GM10248 (cell line): ENCODE measurements around the gene YTHDF1.
A peak's percentile ranks its signal among the peaks of the same experiment; 100 is the strongest.

Experiments used
- CTCF ChIA-PET: fragments of 300-600 bp; sonication (Branson Sonifier 250); formaldehyde crosslinking; extraction: SDS; loops from one replicate; lab custom pipeline; 2021; ENCODE audit warnings: antibody characterized with exemption; lab: Yijun Ruan, JAX
- POLR2A ChIA-PET: fragments of 350-650 bp; sonication (Branson Sonifier 250); formaldehyde crosslinking; extraction: SDS; loops from one replicate; lab custom pipeline; 2020; ENCODE audit warnings: antibody characterized with exemption; lab: Yijun Ruan, JAX
- DNase-seq: peaks from one replicate; pipeline ENCODE4 v3.0.0; 2012; ENCODE audit errors: extremely low spot score
- TF ChIP-seq, protein P1 (sequence below): IDR thresholded peaks from 2 replicates; pipeline ENCODE4 v1.5.1; 2012; ENCODE audit warnings: mild to moderate bottlenecking, low read depth; ENCODE audit errors: extremely low read depth, missing control alignments, control extremely low read depth

Gene YTHDF1

DNA sequence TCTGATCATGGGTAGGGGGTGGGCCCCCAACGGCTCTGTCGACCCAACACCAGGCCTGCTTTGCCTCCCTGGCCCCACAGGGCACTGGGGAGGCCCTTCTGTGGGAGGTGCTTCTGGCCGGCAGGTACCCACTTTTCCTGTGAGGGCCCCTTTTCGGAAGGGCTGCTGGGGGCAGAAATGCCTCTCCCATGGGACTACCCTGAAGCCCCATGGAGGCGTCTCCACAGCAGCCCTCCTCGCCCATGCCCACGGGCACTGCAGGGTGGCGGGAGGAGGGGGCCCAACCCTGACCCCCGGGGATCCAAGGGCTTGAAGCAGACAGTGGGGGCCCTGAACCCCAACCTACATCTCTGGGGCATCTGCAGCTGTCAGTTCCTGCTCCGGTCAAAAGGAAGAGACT is 22.1 kb upstream of the YTHDF1 start:
- ChIA-PET CTCF (interaction anchor here (8.2 kb wide), 1 partner anchor 14 kb away, joined by 76 read pairs; no protein-coding TSS in a partner anchor), POLR2A (interaction anchor here (0.6 kb wide), 1 partner anchor 46 kb away, joined by 3 read pairs; no protein-coding TSS in a partner anchor)
- TF ChIP-seq, protein P1, sequence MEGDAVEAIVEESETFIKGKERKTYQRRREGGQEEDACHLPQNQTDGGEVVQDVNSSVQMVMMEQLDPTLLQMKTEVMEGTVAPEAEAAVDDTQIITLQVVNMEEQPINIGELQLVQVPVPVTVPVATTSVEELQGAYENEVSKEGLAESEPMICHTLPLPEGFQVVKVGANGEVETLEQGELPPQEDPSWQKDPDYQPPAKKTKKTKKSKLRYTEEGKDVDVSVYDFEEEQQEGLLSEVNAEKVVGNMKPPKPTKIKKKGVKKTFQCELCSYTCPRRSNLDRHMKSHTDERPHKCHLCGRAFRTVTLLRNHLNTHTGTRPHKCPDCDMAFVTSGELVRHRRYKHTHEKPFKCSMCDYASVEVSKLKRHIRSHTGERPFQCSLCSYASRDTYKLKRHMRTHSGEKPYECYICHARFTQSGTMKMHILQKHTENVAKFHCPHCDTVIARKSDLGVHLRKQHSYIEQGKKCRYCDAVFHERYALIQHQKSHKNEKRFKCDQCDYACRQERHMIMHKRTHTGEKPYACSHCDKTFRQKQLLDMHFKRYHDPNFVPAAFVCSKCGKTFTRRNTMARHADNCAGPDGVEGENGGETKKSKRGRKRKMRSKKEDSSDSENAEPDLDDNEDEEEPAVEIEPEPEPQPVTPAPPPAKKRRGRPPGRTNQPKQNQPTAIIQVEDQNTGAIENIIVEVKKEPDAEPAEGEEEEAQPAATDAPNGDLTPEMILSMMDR = no peak
- no peak for DNase-seq

DNA sequence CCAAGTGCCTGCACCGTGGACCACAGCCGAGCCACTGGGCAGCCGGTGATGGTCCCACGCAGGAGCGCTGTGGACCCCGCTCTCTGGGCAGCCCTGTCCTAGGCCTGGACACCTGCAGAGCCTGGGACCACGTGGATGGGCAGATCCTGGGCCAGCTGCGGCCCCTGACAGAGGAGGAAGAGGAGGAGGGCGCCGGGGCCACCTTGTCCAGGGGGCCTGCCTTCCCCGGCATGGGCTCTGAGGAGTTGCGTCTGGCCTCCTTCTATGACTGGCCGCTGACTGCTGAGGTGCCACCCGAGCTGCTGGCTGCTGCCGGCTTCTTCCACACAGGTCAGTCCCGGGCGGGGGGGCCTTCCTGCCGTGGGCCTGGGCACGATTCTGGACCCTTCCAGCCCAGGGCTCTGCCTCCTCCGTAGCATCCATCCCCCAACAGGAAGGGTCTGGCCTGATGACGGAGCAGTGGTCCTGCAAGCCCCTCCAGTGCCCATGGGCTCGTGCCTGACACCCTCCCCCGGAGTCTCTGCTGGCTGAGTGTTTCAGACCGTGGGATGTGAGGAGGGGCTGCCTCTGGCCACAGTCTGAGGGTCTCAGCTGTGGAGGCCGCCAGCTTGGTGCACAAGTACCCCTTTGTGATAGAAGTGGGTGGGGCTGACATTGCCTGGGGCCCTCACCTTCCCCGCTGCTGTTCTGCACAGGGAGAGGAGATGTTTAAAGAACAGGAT is 20.3 kb upstream of the YTHDF1 start:
- POLR2A ChIA-PET = no interaction called here
- TF ChIP-seq, protein P1 = no peak
- DNase-seq = no peak
- CTCF ChIA-PET = interaction anchor here (2.0 to 8.2 kb wide), 3 partner anchors 12 to 145 kb away, joined by 6 to 76 read pairs (median 7); no protein-coding TSS in a partner anchor

DNA sequence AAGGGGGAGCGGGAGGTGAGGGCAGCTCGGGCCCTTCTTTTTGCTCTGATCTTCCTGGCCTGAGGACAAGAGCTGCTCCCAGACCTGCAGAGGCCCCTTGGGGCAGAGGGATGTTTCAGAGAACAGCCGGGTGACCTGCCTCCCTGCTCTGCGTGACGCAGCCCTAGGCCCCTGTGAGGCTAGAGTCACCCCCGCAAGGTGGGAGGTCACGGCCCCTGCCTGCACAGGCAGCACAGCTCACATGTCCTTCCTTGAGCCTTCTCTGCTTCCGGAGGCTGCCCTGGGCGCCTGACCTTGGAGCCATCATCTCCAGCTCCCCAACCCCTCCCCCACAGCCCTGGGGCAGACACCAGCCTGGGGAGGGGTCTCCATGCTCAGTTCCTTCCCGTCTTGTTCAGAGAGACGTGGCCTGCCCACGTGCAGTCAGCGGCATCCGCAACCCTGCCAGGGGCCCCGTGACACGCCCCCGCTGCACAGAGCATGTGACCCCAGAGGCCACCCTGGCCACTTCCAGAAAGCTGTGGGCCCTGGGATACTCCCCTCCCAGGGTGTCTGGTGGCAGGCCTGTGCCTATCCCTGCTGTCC is 19.6 kb upstream of the YTHDF1 start, which contains the start of gene BIRC7:
Gene BIRC7 (plus strand): TSS at position 507 of the 585 bp plus-strand sequence. CDS start 192 bp downstream, outside the sequence.
- ChIA-PET CTCF (interaction anchor here (1.2 to 8.2 kb wide), 4 partner anchors 12 to 146 kb away, joined by 3 to 76 read pairs (median 6); no protein-coding TSS in a partner anchor), POLR2A (no interaction called here)
- peak; percentile 51 for DNase-seq
- TF ChIP-seq, protein P1 = no peak

DNA sequence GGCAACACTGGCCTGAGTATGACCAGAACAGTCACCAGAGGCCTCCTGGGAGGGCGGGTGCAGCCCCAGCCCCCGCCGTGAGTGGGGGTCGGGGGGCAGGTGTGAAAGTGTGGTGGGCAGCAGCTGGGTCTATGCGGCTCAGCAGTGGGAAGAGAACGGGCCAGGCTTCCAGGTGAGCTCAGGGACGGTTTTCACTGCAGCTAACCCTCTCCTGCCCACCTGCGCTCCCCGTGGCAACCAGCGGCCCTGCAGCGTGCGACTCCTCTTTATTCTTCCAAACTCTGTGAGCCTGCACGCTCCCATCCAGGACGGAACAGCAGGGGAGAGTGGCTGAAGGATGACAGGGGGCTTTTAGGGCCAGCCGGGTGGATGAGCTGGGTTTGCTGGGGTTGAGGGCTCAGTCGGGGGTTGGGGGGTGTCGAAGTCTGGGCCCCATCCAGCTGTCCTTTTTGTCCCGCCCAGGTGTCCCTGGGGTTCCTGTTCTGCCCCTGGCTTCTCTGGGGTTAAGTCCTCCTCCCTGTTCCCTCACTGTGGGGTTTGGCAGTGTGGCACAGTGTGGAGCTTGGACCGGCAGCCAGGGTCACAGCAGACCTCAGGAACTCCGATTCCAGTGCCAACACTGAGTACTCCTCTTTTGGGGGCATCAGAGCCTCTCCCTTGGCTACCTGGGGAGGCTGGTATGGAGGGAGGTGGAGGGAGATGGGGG is 18.9 kb upstream of the YTHDF1 start:
- CTCF ChIA-PET = interaction anchor here (1.2 to 8.2 kb wide), 4 partner anchors 11 to 146 kb away, joined by 3 to 76 read pairs (median 6); no protein-coding TSS in a partner anchor

DNA sequence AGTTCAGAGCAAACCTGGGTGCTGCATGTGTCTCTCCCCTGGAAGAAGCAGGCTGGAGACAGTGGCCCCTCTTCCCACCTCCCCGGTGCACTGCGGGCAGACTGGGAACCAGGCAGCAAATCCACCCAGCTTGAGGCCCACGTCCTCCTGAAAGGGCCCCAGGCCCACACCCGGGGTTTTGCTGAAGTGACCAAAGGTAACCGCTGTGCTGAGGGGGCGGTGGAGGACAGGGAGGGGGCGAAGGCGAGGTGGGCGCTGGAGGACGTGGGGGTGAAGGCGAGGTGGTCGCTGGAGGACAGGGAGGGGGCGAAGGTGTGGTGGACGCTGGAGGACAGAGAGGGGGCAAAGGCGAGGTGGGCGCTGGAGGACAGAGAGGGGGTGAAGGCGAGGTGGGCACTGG is 18.0 kb upstream of the YTHDF1 start:
- CTCF ChIA-PET = interaction anchor here (1.2 to 8.2 kb wide), 3 partner anchors 10 to 31 kb away, joined by 4 to 76 read pairs (median 4); no protein-coding TSS in a partner anchor
- DNase-seq = no peak
- TF ChIP-seq, protein P1 = no peak
- POLR2A ChIA-PET = no interaction called here

More for the DNA sequence above, 18.9 kb upstream of the YTHDF1 start:
- peak; percentile 55 for DNase-seq
- TF ChIP-seq, protein P1 = peak; percentile 33
- POLR2A ChIA-PET = no interaction called here

DNA sequence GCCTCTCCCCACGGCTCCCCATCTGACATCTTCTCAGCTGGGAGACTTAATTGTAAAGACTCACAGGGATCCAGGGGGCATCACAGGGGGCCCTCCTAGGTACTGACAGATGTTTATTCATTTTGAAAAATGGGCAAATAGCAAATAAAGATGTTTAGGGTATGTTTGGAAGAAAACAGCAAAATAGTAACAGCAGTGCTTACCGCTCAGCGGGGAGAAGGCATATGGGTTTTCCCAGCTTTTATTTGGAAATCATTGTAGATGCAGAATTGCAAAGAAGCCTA is 17.1 kb upstream of the YTHDF1 start:
- TF ChIP-seq, protein P1 = no peak
- ChIA-PET CTCF (interaction anchor here (1.2 to 8.2 kb wide), 4 partner anchors 9 to 149 kb away, joined by 3 to 76 read pairs (median 4); no protein-coding TSS in a partner anchor), POLR2A (no interaction called here)

More for the DNA sequence above, 17.1 kb upstream of the YTHDF1 start:
- DNase-seq = no peak
